NCI-H446 treated with DMSO at 0.1 percent for 48 hours (cell line): ENCODE results near the gene ANXA11.
"Not testable (repeated sequence)": the region's sequence is repeated elsewhere in the genome, so short reads cannot be mapped to it uniquely, and the experiment has no call there.

Experiments
- DNase-seq: peaks from one replicate; lab custom pipeline; 2025; lab: John Stamatoyannopoulos, UW

The ANXA11 gene

GRCh38 chr10:80145406-80146308, 59.7 kb downstream of the ANXA11 start:
- DNase-seq: not testable (repeated sequence)

- DNase-seq: no peak
These were observed 60.6 kb downstream of the ANXA11 start for GRCh38 chr10:80144696-80145131.

GRCh38 chr10:80144067-80144695, 61.2 kb downstream of the ANXA11 start:
- DNase-seq: no peak

- DNase-seq: no peak
These were observed 63.5 kb downstream of the ANXA11 start for GRCh38 chr10:80141696-80142460.

GRCh38 chr10:80140251-80140650, 65.1 kb downstream of the ANXA11 start:
- DNase-seq: no peak

GRCh38 chr10:80139265-80139664, 66.1 kb downstream of the ANXA11 start:
- no peak for DNase-seq

- no peak for DNase-seq
These were observed 67.4 kb downstream of the ANXA11 start for GRCh38 chr10:80137920-80138319.

GRCh38 chr10:80137031-80137862, 68.1 kb downstream of the ANXA11 start:
- peak; percentile 40 for DNase-seq

- DNase-seq: peak; percentile 75
These were observed 69.2 kb downstream of the ANXA11 start for GRCh38 chr10:80136134-80136571.

GRCh38 chr10:80133687-80134086, 71.7 kb downstream of the ANXA11 start:
- not testable (repeated sequence) for DNase-seq

- no peak for DNase-seq
These were observed 72.1 kb downstream of the ANXA11 start for GRCh38 chr10:80133206-80133605.

- no peak for DNase-seq
These were observed 72.8 kb downstream of the ANXA11 start, which contains the start of gene PLAC9 for GRCh38 chr10:80132299-80133139. PLAC9 (plus strand) TSS chr10:80132730; CDS start chr10:80132763, 33 bp downstream.

- DNase-seq: no peak
These were observed 73.8 kb downstream of the ANXA11 start for GRCh38 chr10:80131499-80131901.

- no peak for DNase-seq
These were observed 78.5 kb downstream of the ANXA11 start for GRCh38 chr10:80126876-80127275.

- DNase-seq: no peak
These were observed 82.6 kb downstream of the ANXA11 start for GRCh38 chr10:80122746-80123145.

- DNase-seq: no peak
These were observed 83.1 kb downstream of the ANXA11 start for GRCh38 chr10:80122110-80122710.

GRCh38 chr10:80118669-80119068, 86.7 kb downstream of the ANXA11 start:
- DNase-seq: no peak

- DNase-seq: no peak
These were observed 94.4 kb downstream of the ANXA11 start for GRCh38 chr10:80110986-80111385.

- peak; percentile 80 for DNase-seq
These were observed 96.6 kb downstream of the ANXA11 start for GRCh38 chr10:80108576-80109239.
